Activated CD4-positive, alpha-beta T cell treated with anti-CD3 and anti-CD28 coated beads, Interleukin-2, amount 50 U/mL, for 16 hours (primary cell): ENCODE measurements around the gene PRKAG2.

ENCODE experiments used
- DNase-seq: peaks from one replicate; pipeline ENCODE4 v3.0.0-alpha.2; 2020

Gene PRKAG2

DNA sequence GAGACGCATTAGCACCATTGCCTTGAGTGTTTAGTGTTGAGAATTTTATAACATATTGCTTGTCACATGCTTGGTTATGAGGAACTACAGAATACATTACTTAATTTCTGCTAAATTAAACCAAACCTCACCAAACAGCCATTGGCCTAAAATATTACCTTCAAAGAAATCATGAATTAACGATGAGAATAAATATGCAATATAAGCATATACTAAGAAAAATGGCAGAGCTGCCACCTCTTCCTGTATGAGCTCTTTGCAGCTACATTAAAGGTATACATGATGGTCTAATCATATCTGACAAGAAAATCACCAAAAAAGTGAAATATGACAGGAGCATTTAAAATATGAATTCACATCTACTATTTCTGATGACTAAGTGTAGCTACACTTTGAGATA, 352.1 kb downstream of the PRKAG2 start:
- no peak for DNase-seq

GRCh38 chr7:151524331-151524730, 352.6 kb downstream of the PRKAG2 start:
- DNase-seq = no peak

DNA sequence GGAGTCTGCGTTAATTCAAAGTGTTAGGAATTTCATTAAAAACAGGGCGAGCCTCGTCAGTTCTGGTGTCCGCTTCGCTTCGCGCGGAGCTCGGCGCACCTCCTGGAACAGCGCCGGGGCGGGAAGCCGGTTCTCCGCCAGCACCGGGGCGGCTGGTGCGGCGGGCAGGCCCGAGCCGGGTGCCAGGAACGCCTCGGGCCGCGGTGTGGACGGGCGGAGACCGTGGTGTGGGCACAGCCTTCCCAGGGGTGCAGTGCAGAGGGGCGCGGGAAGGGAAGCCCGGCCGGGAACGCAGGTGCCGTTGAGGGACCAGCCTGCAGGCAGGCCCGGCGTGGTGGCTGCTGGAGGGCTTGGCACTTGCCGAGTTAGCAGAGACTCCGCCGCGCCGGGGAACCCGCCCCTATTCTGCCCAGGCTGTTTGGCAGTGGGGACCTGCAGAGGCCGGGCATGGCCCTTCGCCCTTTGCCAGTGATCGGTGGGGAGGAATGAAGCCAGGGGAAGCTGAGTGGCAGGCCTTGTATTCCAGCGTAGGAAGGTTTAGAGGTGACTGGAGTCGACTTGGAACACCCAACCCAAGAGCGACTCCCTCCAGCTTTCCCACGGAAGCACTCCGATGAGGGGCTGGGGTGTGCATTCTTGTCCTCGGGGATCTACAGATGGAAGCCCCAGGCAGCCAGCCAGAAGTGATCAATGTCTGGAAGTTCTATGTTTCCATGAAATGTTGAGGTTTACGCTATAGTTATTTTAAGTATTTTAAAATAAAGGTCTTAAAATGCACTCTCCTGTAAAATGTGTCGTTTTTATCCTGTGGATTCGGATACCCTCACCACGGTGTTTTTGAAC, 356.3 kb downstream of the PRKAG2 start:
- DNase-seq = peak; percentile 18

DNA sequence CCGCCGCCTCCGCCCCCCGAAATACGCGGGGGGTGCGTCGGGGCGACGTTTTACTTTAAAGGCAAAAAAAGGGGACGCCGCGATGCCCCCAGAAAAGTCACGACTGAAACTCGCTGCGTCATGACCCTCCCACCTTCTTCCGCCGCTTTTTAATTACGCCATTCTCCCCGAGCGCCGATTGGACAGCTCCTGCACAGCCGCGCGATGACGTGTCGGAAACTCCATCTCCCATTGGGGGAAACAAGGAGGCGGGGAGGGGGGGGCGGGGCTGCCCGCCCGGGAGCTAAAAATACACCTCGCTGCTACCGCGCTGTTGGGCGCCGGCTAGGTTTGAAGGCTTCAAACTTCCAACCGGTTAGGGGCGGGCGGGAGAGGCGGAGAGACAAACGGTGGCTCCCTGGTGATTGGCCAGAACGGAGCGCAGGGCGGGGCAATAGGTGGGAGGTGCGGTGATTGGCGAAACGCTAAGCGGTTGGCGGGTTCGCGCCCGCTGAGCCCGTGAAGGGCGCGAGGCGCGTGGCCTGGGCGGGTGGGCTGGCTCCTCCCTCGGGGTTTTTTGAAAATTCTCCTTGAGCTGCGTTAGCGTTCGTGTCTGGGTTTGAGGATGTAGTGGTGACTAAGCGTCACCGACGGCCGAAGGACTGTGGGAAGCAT, 357.0 kb downstream of the PRKAG2 start, which contains the start of gene RHEB:
Gene RHEB (minus strand): TSS at position 131 of the 654 bp plus-strand sequence. CDS start 384 bp downstream, outside the sequence.
- DNase-seq = peak; percentile 99

DNA sequence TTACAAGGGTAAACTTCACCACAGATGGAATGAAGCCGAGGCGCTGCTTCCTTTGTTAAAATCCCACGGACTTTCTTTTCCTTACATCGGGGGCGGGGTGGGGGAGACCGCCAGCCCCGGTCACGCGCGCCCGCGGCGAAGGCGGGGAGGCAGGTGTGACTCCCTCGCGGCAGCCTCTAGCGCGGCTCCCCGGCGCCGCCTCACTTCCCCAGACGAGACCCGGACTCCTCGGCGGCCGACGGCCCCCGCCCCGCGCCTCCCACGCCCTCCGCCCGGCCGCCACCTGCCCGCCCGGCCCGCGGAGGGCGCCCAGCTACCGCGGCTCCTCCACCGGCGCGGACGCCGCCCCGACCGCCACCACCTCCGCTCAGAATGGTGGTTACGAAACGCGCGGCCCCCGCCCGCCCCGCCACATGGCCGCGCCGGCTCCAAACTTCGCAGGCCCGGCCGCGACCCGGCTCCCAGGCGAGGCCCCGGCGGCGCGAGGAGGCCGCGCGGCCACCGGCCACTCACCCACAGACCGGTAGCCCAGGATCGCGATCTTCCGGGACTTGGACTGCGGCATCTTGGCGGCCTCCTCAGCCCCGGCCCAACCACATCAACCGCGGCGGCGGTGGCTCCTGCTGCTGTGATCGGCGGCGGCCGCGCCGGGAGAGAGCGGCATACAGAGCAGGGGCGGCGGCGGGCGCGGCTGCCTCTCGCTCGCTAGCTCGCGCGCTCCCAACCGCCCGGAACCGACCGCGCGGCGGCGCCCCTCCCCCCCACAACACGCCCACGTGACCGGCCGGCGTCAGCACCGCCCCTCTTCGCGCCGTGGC, 357.8 kb downstream of the PRKAG2 start:
- DNase-seq = peak; percentile 24

- peak; percentile 75 for DNase-seq
Observed at GRCh38 chr7:151518105-151518946, 358.6 kb downstream of the PRKAG2 start.

- DNase-seq = no peak
Observed at GRCh38 chr7:151517601-151518104, 359.3 kb downstream of the PRKAG2 start.

DNA sequence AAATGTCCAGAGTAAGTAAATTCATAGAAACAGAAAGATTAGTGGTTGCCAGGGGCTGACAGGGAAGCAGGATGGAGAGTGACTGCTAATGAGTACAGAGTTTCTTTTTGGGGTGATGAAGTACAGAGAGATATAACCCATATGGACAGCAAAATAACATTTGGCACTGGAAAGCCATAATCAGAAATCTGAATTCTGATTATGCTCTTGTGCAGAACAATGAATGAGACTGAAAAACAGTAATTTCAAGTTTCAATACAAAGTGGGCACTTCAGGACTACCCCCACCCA, 361.7 kb downstream of the PRKAG2 start:
- no peak for DNase-seq

- peak; percentile 10 for DNase-seq
Observed at GRCh38 chr7:151514461-151515275, 362.2 kb downstream of the PRKAG2 start.

- no peak for DNase-seq
Observed at GRCh38 chr7:151513133-151513532, 363.8 kb downstream of the PRKAG2 start.

DNA sequence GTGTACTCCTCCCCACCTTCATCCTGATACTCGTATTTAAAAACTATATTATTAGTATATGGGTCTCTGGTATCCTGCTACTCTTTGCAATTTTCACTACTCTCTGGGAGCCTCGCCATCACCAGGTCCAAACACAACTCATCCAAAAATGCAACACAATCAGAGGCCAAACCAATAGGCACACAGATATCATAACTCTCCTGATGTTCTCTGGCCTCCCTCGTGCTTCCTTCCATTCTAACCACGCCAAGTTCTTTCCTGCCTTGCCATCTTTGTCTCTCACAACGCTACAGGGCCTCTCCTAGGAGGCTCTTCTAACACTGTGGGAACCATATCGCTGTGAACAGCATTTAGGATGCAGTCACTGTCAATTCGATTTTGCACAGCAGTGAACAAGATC, 364.6 kb downstream of the PRKAG2 start:
- DNase-seq = no peak

GRCh38 chr7:151511946-151512345, 365.0 kb downstream of the PRKAG2 start:
- DNase-seq = no peak

- DNase-seq = no peak
Observed at GRCh38 chr7:151511270-151511669, 365.6 kb downstream of the PRKAG2 start.

GRCh38 chr7:151509670-151510333, 367.1 kb downstream of the PRKAG2 start:
- no peak for DNase-seq

DNA sequence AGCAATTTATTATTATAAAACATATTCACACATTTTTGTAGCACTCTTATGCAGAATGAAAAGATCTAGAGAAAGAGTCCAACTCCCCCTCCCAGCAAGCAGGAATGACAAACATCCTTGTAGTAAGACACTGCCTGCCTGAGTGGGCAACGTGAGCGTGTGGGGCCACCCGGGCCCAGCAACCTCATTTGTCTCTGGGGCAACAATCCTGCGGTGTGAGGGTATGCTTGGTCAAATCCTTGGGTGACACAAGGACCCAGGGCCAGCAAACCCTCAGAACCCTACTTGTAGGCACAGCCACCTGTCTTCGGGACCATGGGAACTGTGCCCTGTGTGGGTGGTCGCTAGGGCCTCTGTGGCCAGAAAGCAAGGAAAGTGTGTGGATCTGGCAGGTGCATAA, 367.9 kb downstream of the PRKAG2 start:
- no peak for DNase-seq

DNA sequence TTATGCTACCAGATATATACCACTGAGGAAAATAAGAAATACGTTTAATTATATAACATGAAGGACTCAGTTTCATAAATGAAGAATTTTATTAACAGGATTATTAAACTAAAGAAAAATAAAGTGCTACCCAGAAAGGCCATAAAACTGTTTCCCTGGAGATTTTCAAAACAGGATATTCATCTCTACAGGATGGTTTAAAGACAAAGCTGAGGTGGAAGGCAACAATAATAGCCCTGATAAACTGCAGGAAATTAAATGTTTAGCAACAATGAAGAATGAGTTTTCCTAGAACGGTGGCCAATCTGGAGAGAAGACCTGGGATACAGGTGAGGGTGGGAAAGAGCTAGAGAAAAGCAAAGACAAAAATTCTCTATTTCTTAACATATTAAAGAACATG, 369.1 kb downstream of the PRKAG2 start:
- no peak for DNase-seq

- DNase-seq = no peak
Observed at GRCh38 chr7:151506901-151507382, 370.0 kb downstream of the PRKAG2 start.
